ENCODE measurements around the gene KRIT1. TPM values are rescaled to one million over a fixed set of nuclear protein-coding genes. Genes with fewer than 3 reads are reported as not detected.

KRIT1 gene
- total and polyA plus RNA-seq, 2 donors (not counting 1 experiment from before 2014, with no cell fraction given): 52.3 to 53.0 TPM

DNA sequence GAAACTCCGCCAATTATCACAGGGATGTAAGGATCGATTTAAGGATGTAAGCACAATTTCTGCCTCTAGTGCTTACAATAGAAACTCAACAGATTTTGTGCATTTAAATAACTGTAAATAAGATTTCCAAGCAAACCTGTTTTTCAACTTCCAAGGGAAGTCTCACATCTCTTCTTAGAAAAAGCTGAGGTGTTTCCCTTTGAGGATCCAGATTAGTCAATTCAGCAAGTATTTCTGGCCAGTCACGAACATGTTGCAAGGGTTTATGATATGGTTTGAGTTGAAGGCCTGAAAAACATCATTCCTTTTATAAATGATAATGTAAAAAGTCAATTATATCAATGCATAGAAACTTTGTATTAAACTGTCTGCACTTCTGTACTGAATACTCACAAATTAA lies 23.9 kb downstream of the KRIT1 start:
- H3K4me3 ChIP-seq (replicated peaks in 1 of 4; ENCODE audit: control extremely low read depth in 1 of 4, insufficient read depth in 1 of 4, low read depth in 3 of 4, low read length in 4 of 4): no peak overlapping the region
- H3K79me2 ChIP-seq (ENCODE audit: control insufficient read depth, insufficient read depth, low read length): no peaks in the 10 kb centered on the region
- H3K4me1 ChIP-seq (ENCODE audit: control insufficient read depth, extremely low read depth, insufficient read depth, low read length): no peaks in the 10 kb centered on the region
- H2AFZ ChIP-seq (ENCODE audit: low read length): no peak overlapping the region
- peaks cover 3% of the 10 kb centered on the region for H3K36me3 ChIP-seq (ENCODE audit: control insufficient read depth, insufficient read depth, low read length)
- no peak overlapping the region for H3K4me2 ChIP-seq (ENCODE audit: extremely low read depth, insufficient read depth, low read length)
- H3K27ac ChIP-seq (ENCODE audit: insufficient read depth, low read length): no peak overlapping the region
- H4K20me1 ChIP-seq (ENCODE audit: control insufficient read depth, extremely low read depth, insufficient read depth, low read length): no peaks in the 10 kb centered on the region
- DNase-seq (ENCODE audit: low read depth in 2 of 2): no peak
- no peaks in the 10 kb centered on the region for H3K27me3 ChIP-seq (ENCODE audit: control insufficient read depth, insufficient read depth, low read length)
- no peak overlapping the region for H3K9ac ChIP-seq (ENCODE audit: insufficient read depth, low read length)
- TF ChIP-seq, protein P1, sequence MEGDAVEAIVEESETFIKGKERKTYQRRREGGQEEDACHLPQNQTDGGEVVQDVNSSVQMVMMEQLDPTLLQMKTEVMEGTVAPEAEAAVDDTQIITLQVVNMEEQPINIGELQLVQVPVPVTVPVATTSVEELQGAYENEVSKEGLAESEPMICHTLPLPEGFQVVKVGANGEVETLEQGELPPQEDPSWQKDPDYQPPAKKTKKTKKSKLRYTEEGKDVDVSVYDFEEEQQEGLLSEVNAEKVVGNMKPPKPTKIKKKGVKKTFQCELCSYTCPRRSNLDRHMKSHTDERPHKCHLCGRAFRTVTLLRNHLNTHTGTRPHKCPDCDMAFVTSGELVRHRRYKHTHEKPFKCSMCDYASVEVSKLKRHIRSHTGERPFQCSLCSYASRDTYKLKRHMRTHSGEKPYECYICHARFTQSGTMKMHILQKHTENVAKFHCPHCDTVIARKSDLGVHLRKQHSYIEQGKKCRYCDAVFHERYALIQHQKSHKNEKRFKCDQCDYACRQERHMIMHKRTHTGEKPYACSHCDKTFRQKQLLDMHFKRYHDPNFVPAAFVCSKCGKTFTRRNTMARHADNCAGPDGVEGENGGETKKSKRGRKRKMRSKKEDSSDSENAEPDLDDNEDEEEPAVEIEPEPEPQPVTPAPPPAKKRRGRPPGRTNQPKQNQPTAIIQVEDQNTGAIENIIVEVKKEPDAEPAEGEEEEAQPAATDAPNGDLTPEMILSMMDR (conservative IDR thresholded peaks at IDR 0.05 in 1 of 2, IDR thresholded peaks at IDR 0.05 in 1 of 2; ENCODE audit: low read depth in 1 of 2, low read length in 2 of 2): no peak
- no peak for TF ChIP-seq EZH2 (IDR thresholded peaks at IDR 0.05; ENCODE audit: low read length, missing control alignments)
- no peaks in the 10 kb centered on the region for H3K9me3 ChIP-seq (ENCODE audit: control insufficient read depth, insufficient read depth, low read depth, low read length)

DNA sequence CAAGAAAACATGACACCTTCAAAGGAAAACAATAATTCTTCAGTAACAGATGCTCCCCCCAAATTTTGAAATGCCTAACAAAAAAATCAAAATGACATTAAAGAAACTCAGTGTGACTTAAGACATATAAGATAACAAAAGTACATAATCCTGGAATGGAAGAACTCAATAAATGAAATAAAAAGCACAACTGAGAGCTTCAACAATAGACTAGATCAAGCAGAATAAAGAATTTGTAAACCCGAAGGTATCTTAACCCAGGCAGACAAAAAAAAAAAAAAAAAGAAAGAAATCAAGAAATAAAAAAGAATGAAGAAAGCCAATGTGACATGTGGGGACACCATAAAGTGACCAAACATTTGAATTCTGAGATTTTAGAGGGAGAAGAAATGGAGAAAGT lies 39.0 kb downstream of the KRIT1 start:
- Histone ChIP-seq H3K4me3 (replicated peaks in 1 of 4; ENCODE audit: control extremely low read depth in 1 of 4, insufficient read depth in 1 of 4, low read depth in 3 of 4, low read length in 4 of 4) (no peak overlapping the region), H3K27me3 (ENCODE audit: control insufficient read depth, insufficient read depth, low read length) (no peaks in the 10 kb centered on the region), H3K9ac (ENCODE audit: insufficient read depth, low read length) (no peak overlapping the region), H2AFZ (ENCODE audit: low read length) (no peak overlapping the region), H3K79me2 (ENCODE audit: control insufficient read depth, insufficient read depth, low read length) (peaks cover 2% of the 10 kb centered on the region), H4K20me1 (ENCODE audit: control insufficient read depth, extremely low read depth, insufficient read depth, low read length) (no peaks in the 10 kb centered on the region), H3K36me3 (ENCODE audit: control insufficient read depth, insufficient read depth, low read length) (peaks cover 3% of the 10 kb centered on the region), H3K4me2 (ENCODE audit: extremely low read depth, insufficient read depth, low read length) (no peak overlapping the region), H3K27ac (ENCODE audit: insufficient read depth, low read length) (no peak overlapping the region), H3K9me3 (ENCODE audit: control insufficient read depth, insufficient read depth, low read depth, low read length) (no peaks in the 10 kb centered on the region), H3K4me1 (ENCODE audit: control insufficient read depth, extremely low read depth, insufficient read depth, low read length) (no peaks in the 10 kb centered on the region)
- no peak for DNase-seq (ENCODE audit: low read depth in 2 of 2)
- TF ChIP-seq, protein P1 (conservative IDR thresholded peaks at IDR 0.05 in 1 of 2, IDR thresholded peaks at IDR 0.05 in 1 of 2; ENCODE audit: low read depth in 1 of 2, low read length in 2 of 2): no peak
- no peak for TF ChIP-seq EZH2 (IDR thresholded peaks at IDR 0.05; ENCODE audit: low read length, missing control alignments)

DNA sequence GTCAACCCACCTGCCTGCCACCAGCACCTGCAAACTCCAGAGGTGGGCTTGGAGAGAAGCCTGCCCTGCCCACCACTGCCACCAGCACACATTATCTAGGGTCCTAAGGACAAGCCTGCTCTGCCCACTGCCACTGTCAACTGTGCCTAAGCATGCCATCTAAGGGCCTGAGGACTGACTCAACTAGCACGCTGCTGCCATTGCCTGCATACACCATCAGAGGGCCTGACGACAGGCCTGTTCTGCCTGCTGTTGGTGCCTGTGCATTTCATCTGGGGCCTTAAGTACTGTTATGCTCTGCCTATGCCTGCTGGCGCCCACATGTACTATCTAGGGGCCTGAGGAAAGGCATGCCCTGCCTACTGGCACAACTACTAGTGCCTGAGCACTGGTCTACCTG lies 39.7 kb downstream of the KRIT1 start:
- Histone ChIP-seq H3K79me2 (ENCODE audit: control insufficient read depth, insufficient read depth, low read length) (peaks cover 2% of the 10 kb centered on the region), H3K9ac (ENCODE audit: insufficient read depth, low read length) (no peak overlapping the region), H3K9me3 (ENCODE audit: control insufficient read depth, insufficient read depth, low read depth, low read length) (no peaks in the 10 kb centered on the region), H3K27me3 (ENCODE audit: control insufficient read depth, insufficient read depth, low read length) (no peaks in the 10 kb centered on the region), H2AFZ (ENCODE audit: low read length) (no peak overlapping the region), H4K20me1 (ENCODE audit: control insufficient read depth, extremely low read depth, insufficient read depth, low read length) (no peaks in the 10 kb centered on the region), H3K4me1 (ENCODE audit: control insufficient read depth, extremely low read depth, insufficient read depth, low read length) (no peaks in the 10 kb centered on the region), H3K27ac (ENCODE audit: insufficient read depth, low read length) (no peak overlapping the region), H3K4me2 (ENCODE audit: extremely low read depth, insufficient read depth, low read length) (no peak overlapping the region), H3K36me3 (ENCODE audit: control insufficient read depth, insufficient read depth, low read length) (peaks cover 4% of the 10 kb centered on the region), H3K4me3 (replicated peaks in 1 of 4; ENCODE audit: control extremely low read depth in 1 of 4, insufficient read depth in 1 of 4, low read depth in 3 of 4, low read length in 4 of 4) (no peak overlapping the region)
- no peak for TF ChIP-seq EZH2 (IDR thresholded peaks at IDR 0.05; ENCODE audit: low read length, missing control alignments)
- TF ChIP-seq, protein P1 (conservative IDR thresholded peaks at IDR 0.05 in 1 of 2, IDR thresholded peaks at IDR 0.05 in 1 of 2; ENCODE audit: low read depth in 1 of 2, low read length in 2 of 2): no peak
- no peak for DNase-seq (ENCODE audit: low read depth in 2 of 2)
